ENCODE data around the gene RABGAP1L. TPM values are rescaled to one million over a fixed set of nuclear protein-coding genes. Genes with fewer than 3 reads are reported as not detected.

Gene RABGAP1L
- total and polyA plus RNA-seq, 2 of the 8 experiments (the other 6 are each of a cell fraction or from before 2014, with no cell fraction given), result 33.3 to 156 TPM

GRCh38 chr1:174428739-174429138 lies 269.4 kb downstream of the RABGAP1L start:
- Histone ChIP-seq H2BK120ac (replicated peaks; ENCODE audit: low read depth, low read length) (no peak overlapping the region), H3K4me3 (ENCODE audit: extremely low read depth in 1 of 4, insufficient read depth in 2 of 4, low read depth in 3 of 4, low read length in 4 of 4) (no peak overlapping the region), H4K91ac (replicated peaks; ENCODE audit: insufficient read length, low read length) (no peak overlapping the region), H2AK5ac (ENCODE audit: low read depth, low read length) (no peak overlapping the region), H3K4me2 (ENCODE audit: insufficient read depth in 1 of 2, low read depth in 2 of 2, low read length in 2 of 2) (no peak overlapping the region), H3K27me3 (replicated peaks in 1 of 4; ENCODE audit: control insufficient read depth in 3 of 4, extremely low read depth in 1 of 4, insufficient read depth in 3 of 4, low read length in 3 of 4) (no peaks in the 10 kb centered on the region), H3K9me3 (ENCODE audit: insufficient read depth in 2 of 2, low read depth in 1 of 2, low read length in 1 of 2) (no peaks in the 10 kb centered on the region), H3K56ac (replicated peaks; ENCODE audit: insufficient read length, low read depth, low read length) (no peak overlapping the region), H2BK15ac (ENCODE audit: low read length) (no peak overlapping the region), H2AFZ (ENCODE audit: low read length) (no peak overlapping the region), H2BK5ac (ENCODE audit: low read depth, low read length) (no peak overlapping the region), H3K79me1 (ENCODE audit: low read depth, low read length) (no peaks in the 10 kb centered on the region), H3K27ac (ENCODE audit: low read depth, low read length) (no peak overlapping the region), H3K14ac (ENCODE audit: insufficient read length) (no peak overlapping the region), H3K9ac (replicated peaks in 1 of 4; ENCODE audit: extremely low read depth in 1 of 4, low read depth in 3 of 4, low read length in 3 of 4) (no peak overlapping the region), H2BK12ac (ENCODE audit: low read depth, low read length) (no peak overlapping the region), H2BK20ac (ENCODE audit: low read length) (no peak overlapping the region), H3K23me2 (ENCODE audit: low read depth, low read length) (no peaks in the 10 kb centered on the region), H4K5ac (ENCODE audit: insufficient read length, low read depth, low read length) (no peak overlapping the region), H3K36me3 (ENCODE audit: control insufficient read depth in 2 of 4, insufficient read depth in 4 of 4, low read length in 3 of 4) (no peaks in the 10 kb centered on the region), H3K18ac (ENCODE audit: extremely low read depth, low read length) (no peak overlapping the region), H3K79me2 (ENCODE audit: control insufficient read depth in 1 of 2, insufficient read depth in 2 of 2, low read length in 2 of 2) (no peaks in the 10 kb centered on the region), H4K8ac (ENCODE audit: extremely low read depth, insufficient read depth, low read length) (no peak overlapping the region), H3K23ac (ENCODE audit: insufficient read length) (no peak overlapping the region), H3K4me1 (replicated peaks in 1 of 4; ENCODE audit: control insufficient read depth in 3 of 4, insufficient read depth in 4 of 4, low read length in 3 of 4) (no peaks in the 10 kb centered on the region), H4K20me1 (replicated peaks in 1 of 2; ENCODE audit: control insufficient read depth in 1 of 2, insufficient read depth in 2 of 2, low read length in 2 of 2) (no peaks in the 10 kb centered on the region), H3K4ac (replicated peaks; ENCODE audit: insufficient read length, low read depth, low read length) (no peak overlapping the region)
- CTCF ChIA-PET (ENCODE audit: partially characterized antibody), result interaction anchor here (2.4 kb wide), 1 partner anchor 15 kb away, joined by 11 read pairs; no protein-coding TSS in a partner anchor
- no peak for FAIRE-seq
- no peak for TF ChIP-seq NANOG (IDR thresholded peaks at IDR 0.05; ENCODE audit: insufficient read depth, low read depth, low read length, poor library complexity, severe bottlenecking)
- no peak for DNase-seq (ENCODE audit: low read depth in 1 of 2, low spot score in 2 of 2)
- POLR2A ChIA-PET (ENCODE audit: partially characterized antibody), result interaction anchor here (0.6 to 1.1 kb wide), 3 partner anchors 9 to 452 kb away, joined by 3 to 5 read pairs (median 3); no protein-coding TSS in a partner anchor

Data from H1 (cell line).